Measurements from ENCODE around the gene SLC25A13.

- TF ChIP-seq CTCF (conservative IDR thresholded peaks at IDR 0.05) = no peak
- no peak for TF ChIP-seq ZFX (IDR thresholded peaks at IDR 0.05)
Measured at GRCh38 chr7:96174812-96175211, 147.1 kb downstream of the SLC25A13 start.
